ENCODE results near the gene EDNRB. TPM values are rescaled to one million over a fixed set of nuclear protein-coding genes. Genes with fewer than 3 reads are reported as not detected.

Gene EDNRB
- total RNA-seq, 1 donor from 2014 or later: 1.1 TPM

DNA sequence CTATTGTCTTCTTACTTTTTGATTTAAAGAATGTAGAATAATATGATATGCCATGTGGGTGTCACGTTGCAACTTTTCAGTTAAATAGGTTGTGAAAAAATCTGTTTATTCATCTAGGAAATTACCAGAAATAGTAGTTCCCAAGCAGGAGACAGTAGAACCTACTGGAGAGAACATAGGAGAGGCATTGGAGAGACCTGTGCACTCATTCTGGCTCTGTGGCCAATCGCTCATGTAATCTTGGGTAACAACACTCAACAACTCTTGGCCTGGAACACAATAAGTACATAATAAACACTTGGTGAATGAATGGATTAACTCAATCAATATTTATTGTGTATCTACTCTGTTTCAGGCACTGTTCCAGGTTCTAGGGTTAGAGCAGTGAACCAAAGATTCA, 35.3 kb downstream of the EDNRB start:
- Histone ChIP-seq H3K4me3 (ENCODE audit: low read depth, low read length) (no peak overlapping the region), H3K27me3 (ENCODE audit: control insufficient read depth, insufficient read depth, low read length) (no peaks in the 10 kb centered on the region), H3K36me3 (ENCODE audit: control insufficient read depth, insufficient read depth, low read length) (no peaks in the 10 kb centered on the region)
- FAIRE-seq (no peak), DNase-seq (ENCODE audit: low read depth) (no peak)
- TF ChIP-seq, protein P1, sequence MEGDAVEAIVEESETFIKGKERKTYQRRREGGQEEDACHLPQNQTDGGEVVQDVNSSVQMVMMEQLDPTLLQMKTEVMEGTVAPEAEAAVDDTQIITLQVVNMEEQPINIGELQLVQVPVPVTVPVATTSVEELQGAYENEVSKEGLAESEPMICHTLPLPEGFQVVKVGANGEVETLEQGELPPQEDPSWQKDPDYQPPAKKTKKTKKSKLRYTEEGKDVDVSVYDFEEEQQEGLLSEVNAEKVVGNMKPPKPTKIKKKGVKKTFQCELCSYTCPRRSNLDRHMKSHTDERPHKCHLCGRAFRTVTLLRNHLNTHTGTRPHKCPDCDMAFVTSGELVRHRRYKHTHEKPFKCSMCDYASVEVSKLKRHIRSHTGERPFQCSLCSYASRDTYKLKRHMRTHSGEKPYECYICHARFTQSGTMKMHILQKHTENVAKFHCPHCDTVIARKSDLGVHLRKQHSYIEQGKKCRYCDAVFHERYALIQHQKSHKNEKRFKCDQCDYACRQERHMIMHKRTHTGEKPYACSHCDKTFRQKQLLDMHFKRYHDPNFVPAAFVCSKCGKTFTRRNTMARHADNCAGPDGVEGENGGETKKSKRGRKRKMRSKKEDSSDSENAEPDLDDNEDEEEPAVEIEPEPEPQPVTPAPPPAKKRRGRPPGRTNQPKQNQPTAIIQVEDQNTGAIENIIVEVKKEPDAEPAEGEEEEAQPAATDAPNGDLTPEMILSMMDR (IDR thresholded peaks at IDR 0.05; ENCODE audit: insufficient read depth, low read length, severe bottlenecking): no peak

DNA sequence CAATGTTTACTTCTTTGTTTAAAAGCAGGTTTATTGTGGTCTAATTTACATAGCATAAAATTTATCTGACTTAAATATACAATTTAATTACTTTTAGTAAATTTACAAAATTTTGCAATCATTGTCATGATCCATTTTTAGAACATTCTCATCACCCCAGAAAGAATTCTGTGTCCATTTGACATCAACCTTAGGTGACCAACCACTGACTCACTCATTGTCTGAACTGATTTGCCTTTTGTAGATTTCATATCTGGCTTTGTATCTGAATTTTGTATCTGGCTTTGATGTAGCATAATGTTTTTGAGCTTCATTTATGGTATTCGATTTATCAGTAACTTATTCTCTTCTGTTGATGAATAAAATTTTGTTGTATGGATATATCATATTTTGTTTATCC, 40.4 kb downstream of the EDNRB start:
- no peaks in the 10 kb centered on the region for H3K27me3 ChIP-seq (ENCODE audit: control insufficient read depth, insufficient read depth, low read length)
- FAIRE-seq (no peak), DNase-seq (ENCODE audit: low read depth) (no peak)
- H3K4me3 ChIP-seq (ENCODE audit: low read depth, low read length): no peak overlapping the region
- TF ChIP-seq, protein P1 (IDR thresholded peaks at IDR 0.05; ENCODE audit: insufficient read depth, low read length, severe bottlenecking): no peak
- H3K36me3 ChIP-seq (ENCODE audit: control insufficient read depth, insufficient read depth, low read length): no peaks in the 10 kb centered on the region

DNA sequence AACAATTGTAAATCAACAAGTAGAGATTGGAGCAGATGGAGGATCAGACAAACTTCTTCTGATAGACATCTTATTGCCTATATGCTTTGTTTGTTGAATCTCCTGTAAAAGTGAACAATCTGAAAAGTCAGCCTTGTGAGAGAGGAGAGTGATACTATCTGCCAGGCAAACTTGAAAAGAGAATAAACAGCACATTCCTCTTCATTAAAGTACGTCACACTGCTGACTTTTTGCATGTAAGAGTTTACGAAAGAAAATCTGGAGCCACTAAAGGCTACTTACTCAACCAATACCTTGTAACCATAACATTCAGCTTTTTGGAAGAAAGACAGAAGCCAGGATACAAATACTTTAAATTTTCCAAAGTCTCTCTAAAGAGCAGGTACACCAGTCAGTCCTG, 42.5 kb downstream of the EDNRB start:
- FAIRE-seq (no peak), DNase-seq (ENCODE audit: low read depth) (no peak)
- Histone ChIP-seq H3K36me3 (ENCODE audit: control insufficient read depth, insufficient read depth, low read length) (no peaks in the 10 kb centered on the region), H3K27me3 (ENCODE audit: control insufficient read depth, insufficient read depth, low read length) (no peaks in the 10 kb centered on the region), H3K4me3 (ENCODE audit: low read depth, low read length) (no peak overlapping the region)
- TF ChIP-seq, protein P1 (IDR thresholded peaks at IDR 0.05; ENCODE audit: insufficient read depth, low read length, severe bottlenecking): no peak

DNA sequence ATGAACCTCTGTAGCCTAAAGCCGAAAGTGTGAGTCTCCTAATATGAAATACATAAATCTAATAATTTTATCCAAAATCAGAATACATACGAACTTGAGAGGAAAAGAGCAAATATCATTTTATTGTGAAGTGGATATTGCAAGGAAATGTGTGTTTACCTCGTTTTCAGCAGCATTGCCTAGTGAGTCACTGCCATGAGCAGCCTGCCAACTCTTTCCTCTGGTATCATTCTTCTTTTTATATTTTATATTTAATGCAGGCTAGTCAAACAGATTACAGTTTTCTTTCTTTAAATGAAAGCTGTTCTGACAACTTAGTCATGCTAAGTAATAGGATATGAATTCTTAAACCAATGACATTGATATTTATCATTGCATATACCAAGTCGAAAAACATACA, 44.2 kb downstream of the EDNRB start:
- Histone ChIP-seq H3K4me3 (ENCODE audit: low read depth, low read length) (no peak overlapping the region), H3K27me3 (ENCODE audit: control insufficient read depth, insufficient read depth, low read length) (no peaks in the 10 kb centered on the region), H3K36me3 (ENCODE audit: control insufficient read depth, insufficient read depth, low read length) (no peaks in the 10 kb centered on the region)
- peak; percentile 33 for DNase-seq (ENCODE audit: low read depth)
- FAIRE-seq: no peak
- TF ChIP-seq, protein P1 (IDR thresholded peaks at IDR 0.05; ENCODE audit: insufficient read depth, low read length, severe bottlenecking): no peak

DNA sequence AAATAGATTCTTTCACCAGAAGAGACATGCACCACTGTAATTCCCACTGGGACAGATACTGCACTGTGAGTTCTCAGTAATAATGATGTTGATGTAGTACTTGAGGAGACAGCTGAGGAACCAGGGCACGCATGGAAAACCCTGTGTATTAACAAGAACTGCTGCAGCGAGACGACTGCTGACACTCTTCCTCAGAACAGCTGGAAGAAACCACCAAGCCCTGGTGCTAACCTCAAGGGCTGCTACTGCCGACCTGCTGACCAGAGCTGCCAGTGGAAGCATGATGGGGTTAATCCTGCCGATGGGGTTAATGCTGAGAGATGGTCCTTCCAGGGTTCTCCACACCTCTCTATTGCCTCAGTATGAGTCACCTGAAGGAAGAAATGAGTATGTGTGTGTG, 45.6 kb downstream of the EDNRB start:
- H3K36me3 ChIP-seq (ENCODE audit: control insufficient read depth, insufficient read depth, low read length): no peaks in the 10 kb centered on the region
- TF ChIP-seq, protein P1 (IDR thresholded peaks at IDR 0.05; ENCODE audit: insufficient read depth, low read length, severe bottlenecking): no peak
- no peak for FAIRE-seq
- no peak for DNase-seq (ENCODE audit: low read depth)
- no peaks in the 10 kb centered on the region for H3K27me3 ChIP-seq (ENCODE audit: control insufficient read depth, insufficient read depth, low read length)
- no peak overlapping the region for H3K4me3 ChIP-seq (ENCODE audit: low read depth, low read length)

DNA sequence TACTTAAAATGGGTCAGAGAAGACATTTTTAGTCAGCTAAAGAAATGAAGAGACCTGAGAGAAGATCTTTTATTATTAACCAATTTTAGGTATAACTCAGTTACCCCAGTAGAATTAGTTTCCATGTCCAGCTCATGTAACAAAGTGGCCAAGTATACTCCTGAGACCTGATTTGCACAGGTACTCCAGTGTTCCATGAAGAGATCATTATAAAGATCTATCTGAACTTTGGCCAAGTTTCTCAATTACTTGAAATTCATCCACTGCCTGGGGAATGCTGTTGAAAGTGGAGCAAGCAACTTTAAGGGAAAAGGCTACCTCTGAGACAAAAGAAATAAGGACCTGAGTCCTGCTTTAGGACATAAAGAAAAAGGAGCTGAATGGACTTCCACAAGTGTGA, 47.0 kb downstream of the EDNRB start:
- FAIRE-seq (no peak), DNase-seq (ENCODE audit: low read depth) (no peak)
- TF ChIP-seq, protein P1 (IDR thresholded peaks at IDR 0.05; ENCODE audit: insufficient read depth, low read length, severe bottlenecking): no peak
- Histone ChIP-seq H3K27me3 (ENCODE audit: control insufficient read depth, insufficient read depth, low read length) (no peaks in the 10 kb centered on the region), H3K36me3 (ENCODE audit: control insufficient read depth, insufficient read depth, low read length) (no peaks in the 10 kb centered on the region), H3K4me3 (ENCODE audit: low read depth, low read length) (no peak overlapping the region)
